ENCODE measurements around the gene SYTL1. TPM values are rescaled to one million over a fixed set of nuclear protein-coding genes. Genes with fewer than 3 reads are reported as not detected.

Gene SYTL1
- total and polyA plus RNA-seq, 9 of the 15 experiments (the other 6 are each of a cell fraction or from before 2014, with no cell fraction given), result 0.04 to 9.3 (median 1.7) TPM

DNA sequence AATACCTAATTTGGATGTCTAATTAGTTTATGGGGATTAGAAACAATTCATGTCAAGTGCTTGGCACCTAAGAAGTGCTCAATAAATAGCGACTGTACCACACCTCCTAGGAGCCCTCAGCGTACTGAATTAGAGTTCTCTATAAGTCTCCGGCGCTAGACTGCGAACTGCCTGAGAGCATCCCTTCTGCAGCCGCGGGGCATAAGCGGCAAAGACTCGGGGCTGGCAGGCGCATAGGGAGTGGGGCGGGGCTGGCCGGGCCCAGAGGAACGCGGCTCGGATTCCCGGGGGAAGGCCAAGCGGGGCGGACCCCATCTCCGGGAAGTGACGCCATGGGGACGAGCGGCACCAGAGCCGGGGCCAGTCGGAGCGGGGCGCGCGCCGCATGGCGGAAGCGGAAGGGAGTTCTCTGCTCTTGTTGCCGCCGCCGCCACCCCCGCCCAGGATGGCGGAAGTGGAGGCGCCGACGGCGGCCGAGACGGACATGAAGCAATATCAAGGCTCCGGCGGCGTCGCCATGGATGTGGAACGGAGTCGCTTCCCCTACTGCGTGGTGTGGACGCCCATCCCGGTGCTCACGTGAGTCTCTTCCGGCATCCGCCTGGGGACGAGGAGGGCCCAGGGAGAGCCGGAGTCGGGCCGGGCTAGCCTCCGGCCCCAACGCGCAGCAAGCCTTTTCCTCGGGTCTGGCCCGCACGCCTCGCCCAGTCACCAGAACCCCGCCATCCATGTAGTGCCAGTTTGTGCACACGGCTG, 19.8 kb upstream of the SYTL1 start, which contains the start of gene TMEM222 (continued):
- TF ChIP-seq, protein P1, sequence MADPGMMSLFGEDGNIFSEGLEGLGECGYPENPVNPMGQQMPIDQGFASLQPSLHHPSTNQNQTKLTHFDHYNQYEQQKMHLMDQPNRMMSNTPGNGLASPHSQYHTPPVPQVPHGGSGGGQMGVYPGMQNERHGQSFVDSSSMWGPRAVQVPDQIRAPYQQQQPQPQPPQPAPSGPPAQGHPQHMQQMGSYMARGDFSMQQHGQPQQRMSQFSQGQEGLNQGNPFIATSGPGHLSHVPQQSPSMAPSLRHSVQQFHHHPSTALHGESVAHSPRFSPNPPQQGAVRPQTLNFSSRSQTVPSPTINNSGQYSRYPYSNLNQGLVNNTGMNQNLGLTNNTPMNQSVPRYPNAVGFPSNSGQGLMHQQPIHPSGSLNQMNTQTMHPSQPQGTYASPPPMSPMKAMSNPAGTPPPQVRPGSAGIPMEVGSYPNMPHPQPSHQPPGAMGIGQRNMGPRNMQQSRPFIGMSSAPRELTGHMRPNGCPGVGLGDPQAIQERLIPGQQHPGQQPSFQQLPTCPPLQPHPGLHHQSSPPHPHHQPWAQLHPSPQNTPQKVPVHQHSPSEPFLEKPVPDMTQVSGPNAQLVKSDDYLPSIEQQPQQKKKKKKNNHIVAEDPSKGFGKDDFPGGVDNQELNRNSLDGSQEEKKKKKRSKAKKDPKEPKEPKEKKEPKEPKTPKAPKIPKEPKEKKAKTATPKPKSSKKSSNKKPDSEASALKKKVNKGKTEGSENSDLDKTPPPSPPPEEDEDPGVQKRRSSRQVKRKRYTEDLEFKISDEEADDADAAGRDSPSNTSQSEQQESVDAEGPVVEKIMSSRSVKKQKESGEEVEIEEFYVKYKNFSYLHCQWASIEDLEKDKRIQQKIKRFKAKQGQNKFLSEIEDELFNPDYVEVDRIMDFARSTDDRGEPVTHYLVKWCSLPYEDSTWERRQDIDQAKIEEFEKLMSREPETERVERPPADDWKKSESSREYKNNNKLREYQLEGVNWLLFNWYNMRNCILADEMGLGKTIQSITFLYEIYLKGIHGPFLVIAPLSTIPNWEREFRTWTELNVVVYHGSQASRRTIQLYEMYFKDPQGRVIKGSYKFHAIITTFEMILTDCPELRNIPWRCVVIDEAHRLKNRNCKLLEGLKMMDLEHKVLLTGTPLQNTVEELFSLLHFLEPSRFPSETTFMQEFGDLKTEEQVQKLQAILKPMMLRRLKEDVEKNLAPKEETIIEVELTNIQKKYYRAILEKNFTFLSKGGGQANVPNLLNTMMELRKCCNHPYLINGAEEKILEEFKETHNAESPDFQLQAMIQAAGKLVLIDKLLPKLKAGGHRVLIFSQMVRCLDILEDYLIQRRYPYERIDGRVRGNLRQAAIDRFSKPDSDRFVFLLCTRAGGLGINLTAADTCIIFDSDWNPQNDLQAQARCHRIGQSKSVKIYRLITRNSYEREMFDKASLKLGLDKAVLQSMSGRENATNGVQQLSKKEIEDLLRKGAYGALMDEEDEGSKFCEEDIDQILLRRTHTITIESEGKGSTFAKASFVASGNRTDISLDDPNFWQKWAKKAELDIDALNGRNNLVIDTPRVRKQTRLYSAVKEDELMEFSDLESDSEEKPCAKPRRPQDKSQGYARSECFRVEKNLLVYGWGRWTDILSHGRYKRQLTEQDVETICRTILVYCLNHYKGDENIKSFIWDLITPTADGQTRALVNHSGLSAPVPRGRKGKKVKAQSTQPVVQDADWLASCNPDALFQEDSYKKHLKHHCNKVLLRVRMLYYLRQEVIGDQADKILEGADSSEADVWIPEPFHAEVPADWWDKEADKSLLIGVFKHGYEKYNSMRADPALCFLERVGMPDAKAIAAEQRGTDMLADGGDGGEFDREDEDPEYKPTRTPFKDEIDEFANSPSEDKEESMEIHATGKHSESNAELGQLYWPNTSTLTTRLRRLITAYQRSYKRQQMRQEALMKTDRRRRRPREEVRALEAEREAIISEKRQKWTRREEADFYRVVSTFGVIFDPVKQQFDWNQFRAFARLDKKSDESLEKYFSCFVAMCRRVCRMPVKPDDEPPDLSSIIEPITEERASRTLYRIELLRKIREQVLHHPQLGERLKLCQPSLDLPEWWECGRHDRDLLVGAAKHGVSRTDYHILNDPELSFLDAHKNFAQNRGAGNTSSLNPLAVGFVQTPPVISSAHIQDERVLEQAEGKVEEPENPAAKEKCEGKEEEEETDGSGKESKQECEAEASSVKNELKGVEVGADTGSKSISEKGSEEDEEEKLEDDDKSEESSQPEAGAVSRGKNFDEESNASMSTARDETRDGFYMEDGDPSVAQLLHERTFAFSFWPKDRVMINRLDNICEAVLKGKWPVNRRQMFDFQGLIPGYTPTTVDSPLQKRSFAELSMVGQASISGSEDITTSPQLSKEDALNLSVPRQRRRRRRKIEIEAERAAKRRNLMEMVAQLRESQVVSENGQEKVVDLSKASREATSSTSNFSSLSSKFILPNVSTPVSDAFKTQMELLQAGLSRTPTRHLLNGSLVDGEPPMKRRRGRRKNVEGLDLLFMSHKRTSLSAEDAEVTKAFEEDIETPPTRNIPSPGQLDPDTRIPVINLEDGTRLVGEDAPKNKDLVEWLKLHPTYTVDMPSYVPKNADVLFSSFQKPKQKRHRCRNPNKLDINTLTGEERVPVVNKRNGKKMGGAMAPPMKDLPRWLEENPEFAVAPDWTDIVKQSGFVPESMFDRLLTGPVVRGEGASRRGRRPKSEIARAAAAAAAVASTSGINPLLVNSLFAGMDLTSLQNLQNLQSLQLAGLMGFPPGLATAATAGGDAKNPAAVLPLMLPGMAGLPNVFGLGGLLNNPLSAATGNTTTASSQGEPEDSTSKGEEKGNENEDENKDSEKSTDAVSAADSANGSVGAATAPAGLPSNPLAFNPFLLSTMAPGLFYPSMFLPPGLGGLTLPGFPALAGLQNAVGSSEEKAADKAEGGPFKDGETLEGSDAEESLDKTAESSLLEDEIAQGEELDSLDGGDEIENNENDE (IDR thresholded peaks at IDR 0.05; ENCODE audit: low read depth, low read length), result no peak
- TF ChIP-seq NR2C2 (CRISPR knock-in tag; IDR thresholded peaks at IDR 0.05) (peak; percentile 87), NR2C2 (tag; IDR thresholded peaks at IDR 0.05) (peak; percentile 95), HLTF (IDR thresholded peaks at IDR 0.05) (no peak), SMARCA5 (IDR thresholded peaks at IDR 0.05) (no peak), FOSL1 (tag; conservative IDR thresholded peaks at IDR 0.05) (no peak; the same call in 1 of the 2 replicates)
- TF ChIP-seq, protein P2, sequence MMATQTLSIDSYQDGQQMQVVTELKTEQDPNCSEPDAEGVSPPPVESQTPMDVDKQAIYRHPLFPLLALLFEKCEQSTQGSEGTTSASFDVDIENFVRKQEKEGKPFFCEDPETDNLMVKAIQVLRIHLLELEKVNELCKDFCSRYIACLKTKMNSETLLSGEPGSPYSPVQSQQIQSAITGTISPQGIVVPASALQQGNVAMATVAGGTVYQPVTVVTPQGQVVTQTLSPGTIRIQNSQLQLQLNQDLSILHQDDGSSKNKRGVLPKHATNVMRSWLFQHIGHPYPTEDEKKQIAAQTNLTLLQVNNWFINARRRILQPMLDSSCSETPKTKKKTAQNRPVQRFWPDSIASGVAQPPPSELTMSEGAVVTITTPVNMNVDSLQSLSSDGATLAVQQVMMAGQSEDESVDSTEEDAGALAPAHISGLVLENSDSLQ (IDR thresholded peaks at IDR 0.05), result peak; percentile 69
- TF ChIP-seq, protein P3, sequence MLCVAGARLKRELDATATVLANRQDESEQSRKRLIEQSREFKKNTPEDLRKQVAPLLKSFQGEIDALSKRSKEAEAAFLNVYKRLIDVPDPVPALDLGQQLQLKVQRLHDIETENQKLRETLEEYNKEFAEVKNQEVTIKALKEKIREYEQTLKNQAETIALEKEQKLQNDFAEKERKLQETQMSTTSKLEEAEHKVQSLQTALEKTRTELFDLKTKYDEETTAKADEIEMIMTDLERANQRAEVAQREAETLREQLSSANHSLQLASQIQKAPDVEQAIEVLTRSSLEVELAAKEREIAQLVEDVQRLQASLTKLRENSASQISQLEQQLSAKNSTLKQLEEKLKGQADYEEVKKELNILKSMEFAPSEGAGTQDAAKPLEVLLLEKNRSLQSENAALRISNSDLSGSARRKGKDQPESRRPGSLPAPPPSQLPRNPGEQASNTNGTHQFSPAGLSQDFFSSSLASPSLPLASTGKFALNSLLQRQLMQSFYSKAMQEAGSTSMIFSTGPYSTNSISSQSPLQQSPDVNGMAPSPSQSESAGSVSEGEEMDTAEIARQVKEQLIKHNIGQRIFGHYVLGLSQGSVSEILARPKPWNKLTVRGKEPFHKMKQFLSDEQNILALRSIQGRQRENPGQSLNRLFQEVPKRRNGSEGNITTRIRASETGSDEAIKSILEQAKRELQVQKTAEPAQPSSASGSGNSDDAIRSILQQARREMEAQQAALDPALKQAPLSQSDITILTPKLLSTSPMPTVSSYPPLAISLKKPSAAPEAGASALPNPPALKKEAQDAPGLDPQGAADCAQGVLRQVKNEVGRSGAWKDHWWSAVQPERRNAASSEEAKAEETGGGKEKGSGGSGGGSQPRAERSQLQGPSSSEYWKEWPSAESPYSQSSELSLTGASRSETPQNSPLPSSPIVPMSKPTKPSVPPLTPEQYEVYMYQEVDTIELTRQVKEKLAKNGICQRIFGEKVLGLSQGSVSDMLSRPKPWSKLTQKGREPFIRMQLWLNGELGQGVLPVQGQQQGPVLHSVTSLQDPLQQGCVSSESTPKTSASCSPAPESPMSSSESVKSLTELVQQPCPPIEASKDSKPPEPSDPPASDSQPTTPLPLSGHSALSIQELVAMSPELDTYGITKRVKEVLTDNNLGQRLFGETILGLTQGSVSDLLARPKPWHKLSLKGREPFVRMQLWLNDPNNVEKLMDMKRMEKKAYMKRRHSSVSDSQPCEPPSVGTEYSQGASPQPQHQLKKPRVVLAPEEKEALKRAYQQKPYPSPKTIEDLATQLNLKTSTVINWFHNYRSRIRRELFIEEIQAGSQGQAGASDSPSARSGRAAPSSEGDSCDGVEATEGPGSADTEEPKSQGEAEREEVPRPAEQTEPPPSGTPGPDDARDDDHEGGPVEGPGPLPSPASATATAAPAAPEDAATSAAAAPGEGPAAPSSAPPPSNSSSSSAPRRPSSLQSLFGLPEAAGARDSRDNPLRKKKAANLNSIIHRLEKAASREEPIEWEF (CRISPR knock-in tag; IDR thresholded peaks at IDR 0.05), result no peak

Measured in K562 (cell line).